ENCODE results near the gene SLC16A10. TPM values are rescaled to one million over a fixed set of nuclear protein-coding genes. Genes with fewer than 3 reads are reported as not detected.

SLC16A10 gene
- total and polyA plus RNA-seq, 2 of the 13 experiments (the other 11 are each of a cell fraction or from before 2014, with no cell fraction given): 8.2 to 20.1 TPM

DNA sequence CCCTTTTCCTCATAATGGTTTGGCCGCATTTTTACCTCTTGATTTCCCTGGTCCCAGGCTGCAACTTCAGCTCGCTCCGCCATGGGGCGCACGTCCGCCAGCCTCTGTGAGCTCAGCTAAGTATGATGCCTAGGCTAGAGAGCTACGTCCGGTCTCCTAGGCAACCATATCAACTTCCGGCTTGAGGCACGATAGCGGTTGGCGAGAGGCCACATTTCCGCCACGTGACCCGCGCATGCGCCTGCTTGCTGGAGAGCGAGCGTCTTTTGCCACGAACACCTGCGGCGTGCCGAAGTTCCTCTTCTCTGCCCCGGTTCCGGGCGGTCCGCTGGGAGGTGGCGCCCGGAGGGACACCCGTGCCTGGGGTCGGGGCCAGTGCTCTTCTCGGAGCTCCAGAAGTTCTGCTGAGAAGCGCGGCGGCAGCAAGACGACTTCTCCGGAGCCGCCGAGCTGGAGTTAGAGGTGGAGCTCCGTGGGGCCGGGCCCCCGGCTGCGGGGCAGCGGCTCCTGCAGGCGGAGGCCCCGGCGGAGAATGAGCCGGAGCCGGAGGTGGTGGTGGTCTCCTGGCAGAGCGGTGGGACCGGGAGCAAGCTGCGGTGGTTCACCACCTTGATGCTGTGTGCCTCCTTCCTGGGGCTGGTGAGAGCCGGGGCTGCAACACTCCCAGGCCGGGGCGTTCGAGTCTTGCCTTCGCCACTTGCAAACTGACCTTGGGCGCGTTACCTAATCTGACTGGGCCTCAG is 172.0 kb downstream of the SLC16A10 start (continued):
- peak; percentile 60 for TF ChIP-seq CEBPG (CRISPR knock-in tag; IDR thresholded peaks at IDR 0.05)
- TF ChIP-seq ZNF441 (CRISPR knock-in tag; IDR thresholded peaks at IDR 0.05; ENCODE audit: borderline replicate concordance): peak; percentile 54; the same call in 1 of the 2 replicates
- no peak for TF ChIP-seq PTBP1 (IDR thresholded peaks at IDR 0.05; ENCODE audit: low read depth, low read length, poor library complexity, severe bottlenecking)
- no peak for TF ChIP-seq ZNF644 (CRISPR knock-in tag; IDR thresholded peaks at IDR 0.05; ENCODE audit: low read depth)
- TF ChIP-seq RFX5 (IDR thresholded peaks at IDR 0.05; ENCODE audit: low read depth, low read length): peak; percentile 45
- peak; percentile 73; the same call in 1 of the 2 replicates for TF ChIP-seq HOXD1 (CRISPR knock-in tag; IDR thresholded peaks at IDR 0.05)
- no peak for TF ChIP-seq ZNF10 (CRISPR knock-in tag; IDR thresholded peaks at IDR 0.05; ENCODE audit: borderline replicate concordance, low read depth)
- peak; percentile 93 for TF ChIP-seq NCOA1 (CRISPR knock-in tag; IDR thresholded peaks at IDR 0.05)
- no peak for TF ChIP-seq ZFP37 (CRISPR knock-in tag; IDR thresholded peaks at IDR 0.05; ENCODE audit: borderline replicate concordance)
- TF ChIP-seq HMGA1 (CRISPR knock-in tag; conservative IDR thresholded peaks at IDR 0.05): no peak
- TF ChIP-seq MED13 (CRISPR knock-in tag; IDR thresholded peaks at IDR 0.05): 0 out of 2 replicates have a peak, but pooled peaks have one; percentile 26
- TF ChIP-seq NFYC (CRISPR knock-in tag; IDR thresholded peaks at IDR 0.05): peak; percentile 68
- TF ChIP-seq, protein P1, sequence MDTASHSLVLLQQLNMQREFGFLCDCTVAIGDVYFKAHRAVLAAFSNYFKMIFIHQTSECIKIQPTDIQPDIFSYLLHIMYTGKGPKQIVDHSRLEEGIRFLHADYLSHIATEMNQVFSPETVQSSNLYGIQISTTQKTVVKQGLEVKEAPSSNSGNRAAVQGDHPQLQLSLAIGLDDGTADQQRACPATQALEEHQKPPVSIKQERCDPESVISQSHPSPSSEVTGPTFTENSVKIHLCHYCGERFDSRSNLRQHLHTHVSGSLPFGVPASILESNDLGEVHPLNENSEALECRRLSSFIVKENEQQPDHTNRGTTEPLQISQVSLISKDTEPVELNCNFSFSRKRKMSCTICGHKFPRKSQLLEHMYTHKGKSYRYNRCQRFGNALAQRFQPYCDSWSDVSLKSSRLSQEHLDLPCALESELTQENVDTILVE (CRISPR knock-in tag; IDR thresholded peaks at IDR 0.05): peak; percentile 79; the same call in 1 of the 2 replicates
- TF ChIP-seq POLR2AphosphoS2 (IDR thresholded peaks at IDR 0.05; ENCODE audit: low read depth, low read length): no peak
- peak; percentile 89 for TF ChIP-seq THAP11 (CRISPR knock-in tag; IDR thresholded peaks at IDR 0.05)
- peak; percentile 79; the same call in 1 of the 2 replicates for TF ChIP-seq CBX5 (CRISPR knock-in tag; IDR thresholded peaks at IDR 0.05; ENCODE audit: borderline replicate concordance)
- no peak for TF ChIP-seq CC2D1A (CRISPR knock-in tag; IDR thresholded peaks at IDR 0.05)
- TF ChIP-seq, protein P2, sequence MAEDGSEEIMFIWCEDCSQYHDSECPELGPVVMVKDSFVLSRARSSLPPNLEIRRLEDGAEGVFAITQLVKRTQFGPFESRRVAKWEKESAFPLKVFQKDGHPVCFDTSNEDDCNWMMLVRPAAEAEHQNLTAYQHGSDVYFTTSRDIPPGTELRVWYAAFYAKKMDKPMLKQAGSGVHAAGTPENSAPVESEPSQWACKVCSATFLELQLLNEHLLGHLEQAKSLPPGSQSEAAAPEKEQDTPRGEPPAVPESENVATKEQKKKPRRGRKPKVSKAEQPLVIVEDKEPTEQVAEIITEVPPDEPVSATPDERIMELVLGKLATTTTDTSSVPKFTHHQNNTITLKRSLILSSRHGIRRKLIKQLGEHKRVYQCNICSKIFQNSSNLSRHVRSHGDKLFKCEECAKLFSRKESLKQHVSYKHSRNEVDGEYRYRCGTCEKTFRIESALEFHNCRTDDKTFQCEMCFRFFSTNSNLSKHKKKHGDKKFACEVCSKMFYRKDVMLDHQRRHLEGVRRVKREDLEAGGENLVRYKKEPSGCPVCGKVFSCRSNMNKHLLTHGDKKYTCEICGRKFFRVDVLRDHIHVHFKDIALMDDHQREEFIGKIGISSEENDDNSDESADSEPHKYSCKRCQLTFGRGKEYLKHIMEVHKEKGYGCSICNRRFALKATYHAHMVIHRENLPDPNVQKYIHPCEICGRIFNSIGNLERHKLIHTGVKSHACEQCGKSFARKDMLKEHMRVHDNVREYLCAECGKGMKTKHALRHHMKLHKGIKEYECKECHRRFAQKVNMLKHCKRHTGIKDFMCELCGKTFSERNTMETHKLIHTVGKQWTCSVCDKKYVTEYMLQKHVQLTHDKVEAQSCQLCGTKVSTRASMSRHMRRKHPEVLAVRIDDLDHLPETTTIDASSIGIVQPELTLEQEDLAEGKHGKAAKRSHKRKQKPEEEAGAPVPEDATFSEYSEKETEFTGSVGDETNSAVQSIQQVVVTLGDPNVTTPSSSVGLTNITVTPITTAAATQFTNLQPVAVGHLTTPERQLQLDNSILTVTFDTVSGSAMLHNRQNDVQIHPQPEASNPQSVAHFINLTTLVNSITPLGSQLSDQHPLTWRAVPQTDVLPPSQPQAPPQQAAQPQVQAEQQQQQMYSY (CRISPR knock-in tag; IDR thresholded peaks at IDR 0.05): no peak
- TF ChIP-seq TBX3 (IDR thresholded peaks at IDR 0.05; ENCODE audit: borderline replicate concordance): 0 out of 2 replicates have a peak, but pooled peaks have one; percentile 30
- TF ChIP-seq, protein P3, sequence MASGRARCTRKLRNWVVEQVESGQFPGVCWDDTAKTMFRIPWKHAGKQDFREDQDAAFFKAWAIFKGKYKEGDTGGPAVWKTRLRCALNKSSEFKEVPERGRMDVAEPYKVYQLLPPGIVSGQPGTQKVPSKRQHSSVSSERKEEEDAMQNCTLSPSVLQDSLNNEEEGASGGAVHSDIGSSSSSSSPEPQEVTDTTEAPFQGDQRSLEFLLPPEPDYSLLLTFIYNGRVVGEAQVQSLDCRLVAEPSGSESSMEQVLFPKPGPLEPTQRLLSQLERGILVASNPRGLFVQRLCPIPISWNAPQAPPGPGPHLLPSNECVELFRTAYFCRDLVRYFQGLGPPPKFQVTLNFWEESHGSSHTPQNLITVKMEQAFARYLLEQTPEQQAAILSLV (CRISPR knock-in tag; IDR thresholded peaks at IDR 0.05; ENCODE audit: borderline replicate concordance): peak; percentile 94; the same call in 1 of the 2 replicates
- TF ChIP-seq MLLT10 (CRISPR knock-in tag; IDR thresholded peaks at IDR 0.05): no peak
- TF ChIP-seq AHR (CRISPR knock-in tag; IDR thresholded peaks at IDR 0.05): peak; percentile 71; the same call in 1 of the 2 replicates
- no peak for TF ChIP-seq HNRNPUL1 (IDR thresholded peaks at IDR 0.05; ENCODE audit: low read depth, low read length)
- TF ChIP-seq HES4 (CRISPR knock-in tag; IDR thresholded peaks at IDR 0.05; ENCODE audit: borderline replicate concordance): 0 out of 2 replicates have a peak, but pooled peaks have one; percentile 61
